ENCODE measurements around the gene ATRX. TPM values are rescaled to one million over a fixed set of nuclear protein-coding genes. Genes with fewer than 3 reads are reported as not detected.

Gene ATRX
- total and polyA plus RNA-seq, 2 donors (not counting 1 experiment from before 2014, with no cell fraction given) = 19.3 to 173 TPM

- CTCF ChIA-PET = no interaction called here
Measured at GRCh38 chrX:77788050-77788449, 2.0 kb upstream of the ATRX start.

GRCh38 chrX:77786365-77786680, 307 bp upstream of the ATRX start:
- H3K79me2 ChIP-seq (ENCODE audit: control insufficient read depth, insufficient read depth, low read length) = peaks cover 75% of the 10 kb centered on the region
- peak; percentile 6 for ATAC-seq (ENCODE audit: low read depth)
- H3K27me3 Mint-ChIP-seq = no peaks in the 10 kb centered on the region
- TF ChIP-seq EZH2 (IDR thresholded peaks at IDR 0.05; ENCODE audit: borderline replicate concordance, insufficient read depth, low read depth, low read length, poor library complexity, severe bottlenecking) (no peak), CTCF (IDR thresholded peaks at IDR 0.05) (no peak)
- peaks cover 38% of the 10 kb centered on the region for H3K4me1 Mint-ChIP-seq
- no peaks in the 10 kb centered on the region for H3K9me3 ChIP-seq (ENCODE audit: control extremely low read depth in 1 of 3, control insufficient read depth in 2 of 3, insufficient read depth in 1 of 3, low read length in 2 of 3)
- DNase-seq = no peak
- H3K9me3 Mint-ChIP-seq (ENCODE audit: insufficient read depth) = no peaks in the 10 kb centered on the region
- H3K4me3 Mint-ChIP-seq = peak overlapping the region; percentile 100
- H3K4me3 ChIP-seq (ENCODE audit: control extremely low read depth in 1 of 5, extremely low read depth in 1 of 5, insufficient read depth in 1 of 5, low read depth in 2 of 5, low read length in 4 of 5) = peak overlapping the region; percentile 70 to 89 (median 77)
- WGBS (ENCODE audit: insufficient coverage) = no CpG with 5 or more reads among the region's 5 CpGs
- ChIA-PET CTCF (no interaction called here), POLR2A (no interaction called here)
- H2AFZ ChIP-seq (ENCODE audit: insufficient read depth, low read depth, low read length, poor library complexity, severe bottlenecking) = peak overlapping the region; percentile 70
- no peaks in the 10 kb centered on the region for H3K36me3 ChIP-seq (replicated peaks in 1 of 2; ENCODE audit: control extremely low read depth in 1 of 2, control insufficient read depth in 1 of 2, extremely low read depth in 1 of 2, insufficient read depth in 2 of 2, low read length in 1 of 2)
- H3K27ac ChIP-seq (ENCODE audit: low read length in 2 of 2) = peak overlapping the region; percentile 96 to 97
- intact Hi-C loops (cut with micrococcal nuclease) = loop anchor here (1.0 to 10.0 kb wide), 4 partner anchors 92 to 318 kb away; partner anchors contain the start of genes ATP7A, MAGT1 and PGK1
- H3K9ac ChIP-seq (ENCODE audit: low read length) = peak overlapping the region; percentile 77
- peak overlapping the region; percentile 71 for H3K4me2 ChIP-seq (replicated peaks; ENCODE audit: low read depth, low read length, poor library complexity, severe bottlenecking)
- peaks cover 6 to 29% of the 10 kb centered on the region in 2 donors for H3K4me1 ChIP-seq (ENCODE audit: control insufficient read depth in 2 of 2, insufficient read depth in 2 of 2, low read length in 2 of 2)
- no peaks in the 10 kb centered on the region for H3K27me3 ChIP-seq (replicated peaks in 1 of 4; ENCODE audit: control extremely low read depth in 1 of 4, control insufficient read depth in 3 of 4, insufficient read depth in 4 of 4, low read length in 3 of 4)
- peaks cover 3% of the 10 kb centered on the region for H4K20me1 ChIP-seq (ENCODE audit: control insufficient read depth, insufficient read depth, low read length, poor library complexity, severe bottlenecking)
- peak overlapping the region; percentile 100 for H3K27ac Mint-ChIP-seq

More at GRCh38 chrX:77788050-77788449, 2.0 kb upstream of the ATRX start:
- Histone ChIP-seq H3K36me3 (replicated peaks in 1 of 2; ENCODE audit: control extremely low read depth in 1 of 2, control insufficient read depth in 1 of 2, extremely low read depth in 1 of 2, insufficient read depth in 2 of 2, low read length in 1 of 2) (no peaks in the 10 kb centered on the region), H4K20me1 (ENCODE audit: control insufficient read depth, insufficient read depth, low read length, poor library complexity, severe bottlenecking) (no peaks in the 10 kb centered on the region), H3K9ac (ENCODE audit: low read length) (peak overlapping the region; percentile 47), H3K4me2 (replicated peaks; ENCODE audit: low read depth, low read length, poor library complexity, severe bottlenecking) (peak overlapping the region; percentile 54), H3K79me2 (ENCODE audit: control insufficient read depth, insufficient read depth, low read length) (peaks cover 57% of the 10 kb centered on the region), H2AFZ (ENCODE audit: insufficient read depth, low read depth, low read length, poor library complexity, severe bottlenecking) (peak overlapping the region; percentile 25), H3K9me3 (ENCODE audit: control extremely low read depth in 1 of 3, control insufficient read depth in 2 of 3, insufficient read depth in 1 of 3, low read length in 2 of 3) (no peaks in the 10 kb centered on the region), H3K27me3 (replicated peaks in 1 of 4; ENCODE audit: control extremely low read depth in 1 of 4, control insufficient read depth in 3 of 4, insufficient read depth in 4 of 4, low read length in 3 of 4) (no peaks in the 10 kb centered on the region), H3K4me1 (ENCODE audit: control insufficient read depth in 2 of 2, insufficient read depth in 2 of 2, low read length in 2 of 2) (peaks cover 6 to 29% of the 10 kb centered on the region in 2 donors), H3K27ac (ENCODE audit: low read length in 2 of 2) (peak overlapping the region; percentile 35 to 54), H3K4me3 (ENCODE audit: control extremely low read depth in 1 of 5, extremely low read depth in 1 of 5, insufficient read depth in 1 of 5, low read depth in 2 of 5, low read length in 4 of 5) (peak overlapping the region; percentile 3 to 43 (median 31))
- H3K4me3 Mint-ChIP-seq = peak overlapping the region; percentile 70
- no peaks in the 10 kb centered on the region for H3K9me3 Mint-ChIP-seq (ENCODE audit: insufficient read depth)
- no peak for ATAC-seq (ENCODE audit: low read depth)
- intact Hi-C loops (cut with micrococcal nuclease) = loop anchor here (5.0 to 10.0 kb wide), 2 partner anchors 93 to 124 kb away; partner anchors contain the start of gene ATP7A
- peak overlapping the region; percentile 42 for H3K27ac Mint-ChIP-seq
- no peak for TF ChIP-seq EZH2 (IDR thresholded peaks at IDR 0.05; ENCODE audit: borderline replicate concordance, insufficient read depth, low read depth, low read length, poor library complexity, severe bottlenecking)
- no peak for TF ChIP-seq CTCF (IDR thresholded peaks at IDR 0.05)
- peaks cover 30% of the 10 kb centered on the region for H3K4me1 Mint-ChIP-seq
- no CpG with 5 or more reads among the region's 2 CpGs for WGBS (ENCODE audit: insufficient coverage)
- POLR2A ChIA-PET = no interaction called here
- no peaks in the 10 kb centered on the region for H3K27me3 Mint-ChIP-seq
- peak; percentile 54 for DNase-seq

Measured in B cell (primary cell).